T-cell (primary cell): ENCODE results near the gene PIP5K1B. TPM values are rescaled to one million over a fixed set of nuclear protein-coding genes. Genes with fewer than 3 reads are reported as not detected.

Experiments
- ATAC-seq, 4 experiments: fragments of 200-7000 bp in 3 of 4; fragments of 150-1000 bp in 1 of 4; cut with Tn5 transposase; replicated peaks in 1 of 4; 1 replicate in 3 of 4; 2 replicates in 1 of 4; pipeline ENCODE4 v1.10.0; 2021; ENCODE audit warnings: moderate library complexity in 3 of 4, mild to moderate bottlenecking in 2 of 4, moderate number of reproducible peaks in 1 of 4
- CTCF ChIA-PET, 2 donors: fragments of 300-600 bp; sonication (Branson Sonifier 250); formaldehyde crosslinking; loops; one replicate each; lab custom pipeline; 2022; ENCODE audit warnings: antibody characterized with exemption in 2 of 2; lab: Charles Lee
- POLR2A ChIA-PET, 2 donors: fragments of 300-600 bp; sonication (Branson Sonifier 250); formaldehyde crosslinking; loops; one replicate each; lab custom pipeline; 2022; ENCODE audit warnings: antibody characterized with exemption in 2 of 2; lab: Charles Lee
- DNase-seq, 35 experiments: peaks; one replicate each; pipeline versions ENCODE4 v3.0.0 to v3.0.0-alpha.2; 2013 to 2023
- H3K27ac ChIP-seq: one replicate; pipeline ENCODE4 v1.5.1; 2013; ENCODE audit warnings: low read length
- H3K27me3 ChIP-seq, 2 experiments: replicated peaks in 1 of 2; 1 replicate in 1 of 2; 2 replicates in 1 of 2; pipeline versions ENCODE4 v1.6.1 to v1.7.0; 2013; ENCODE audit warnings: low read length in 1 of 2, mixed read lengths in 1 of 2; ENCODE audit not compliant: control insufficient read depth in 2 of 2, insufficient read depth in 2 of 2; ENCODE audit errors: extremely low read depth in 1 of 2
- H3K36me3 ChIP-seq, 2 donors: 1 replicate in 1 of 2; 2 replicates in 1 of 2; pipeline versions ENCODE4 v1.6.1 to v1.7.0; 2013; ENCODE audit warnings: low read length in 1 of 2; ENCODE audit not compliant: control insufficient read depth in 2 of 2, insufficient read depth in 1 of 2; ENCODE audit errors: extremely low read depth in 1 of 2
- H3K4me1 ChIP-seq, 2 experiments: 1 replicate in 1 of 2; 2 replicates in 1 of 2; pipeline versions ENCODE4 v1.6.1 to v1.7.0; 2013; ENCODE audit warnings: low read length in 2 of 2, mixed read lengths in 1 of 2; ENCODE audit not compliant: insufficient read depth in 2 of 2, control insufficient read depth in 1 of 2; ENCODE audit errors: extremely low read depth in 1 of 2
- H3K4me3 ChIP-seq, 2 donors: 1 replicate in 1 of 2; 2 replicates in 1 of 2; pipeline versions ENCODE4 v1.5.1 to v1.7.0; 2013; ENCODE audit warnings: mild to moderate bottlenecking in 2 of 2, low read length in 1 of 2, moderate library complexity in 1 of 2; ENCODE audit not compliant: control insufficient read depth in 1 of 2; ENCODE audit errors: extremely low read depth in 1 of 2
- H3K9me3 ChIP-seq: 2 replicates; pipeline ENCODE4 v1.7.0; 2013
- H3K27ac Mint-ChIP-seq, 2 donors: one replicate each; pipeline ENCODE4 v1.8.0; 2020 to 2021; ENCODE audit warnings: mild to moderate bottlenecking in 2 of 2, mixed read lengths in 2 of 2
- H3K27me3 Mint-ChIP-seq, 2 donors: one replicate each; pipeline ENCODE4 v1.8.0; 2021 to 2022; ENCODE audit warnings: mixed read lengths in 2 of 2
- H3K36me3 Mint-ChIP-seq: one replicate; pipeline ENCODE4 v1.8.0; 2021; ENCODE audit warnings: mixed read lengths
- H3K4me1 Mint-ChIP-seq, 3 donors: one replicate each; pipeline ENCODE4 v1.8.0; 2020 to 2022; ENCODE audit warnings: mixed read lengths in 3 of 3, mild to moderate bottlenecking in 1 of 3
- H3K4me3 Mint-ChIP-seq, 3 donors: one replicate each; pipeline ENCODE4 v1.8.0; 2020 to 2022; ENCODE audit warnings: mild to moderate bottlenecking in 3 of 3, mixed read lengths in 3 of 3, moderate library complexity in 3 of 3
- H3K9me3 Mint-ChIP-seq, 3 donors: one replicate each; pipeline ENCODE4 v1.8.0; 2020 to 2022; ENCODE audit warnings: mixed read lengths in 3 of 3
- WGBS: methylation state at CpG from one replicate; pipeline ENCODE4 v1.1.5; 2013; ENCODE audit warnings: missing lambda C conversion rate; ENCODE audit not compliant: insufficient coverage; 5-methylcytosine and 5-hydroxymethylcytosine counted together
- total RNA-seq, 35 experiments: library from RNA in 6 of 35; stranded (reverse) in 6 of 35; fragments of 120-200 nt in 1 of 35; gene quantifications; one replicate each; pipeline versions ENCODE4 v1.2.1 to v1.2.4 and lab custom pipeline; 2013 to 2026

The PIP5K1B gene
- total RNA-seq, 5 donors from 2014 or later (not counting 1 experiment from before 2014, with no cell fraction given), result 0.29 to 1.8 (median 0.95) TPM

DNA sequence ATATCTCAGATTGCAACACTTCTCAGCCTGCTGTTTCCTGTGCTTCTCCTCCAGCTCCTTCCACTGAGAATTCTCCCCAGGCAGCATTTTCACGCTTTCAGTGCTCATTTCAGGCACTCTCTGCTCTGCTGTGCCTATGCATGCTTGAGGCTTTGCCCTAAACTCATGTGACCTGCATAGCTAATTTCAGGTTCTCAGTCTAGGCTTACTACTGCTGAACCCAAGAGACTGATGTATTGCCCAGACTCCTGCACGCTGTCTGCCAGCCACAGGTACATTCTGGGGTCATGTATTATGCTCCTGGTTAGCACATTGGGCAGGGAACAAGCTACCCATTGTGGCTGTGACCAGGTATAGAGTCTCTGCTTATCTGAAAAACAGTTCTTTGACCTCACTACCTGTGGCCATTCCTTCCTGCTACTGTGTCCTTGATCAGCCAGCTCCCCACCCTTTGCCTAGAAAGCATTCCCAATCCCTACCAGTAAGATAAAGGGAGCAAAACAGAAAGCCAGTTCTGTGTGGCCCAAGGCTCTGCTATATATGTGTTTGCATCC is 34.7 kb downstream of the PIP5K1B start:
- Mint-ChIP-seq H3K36me3 (no peaks in the 10 kb centered on the region), H3K27me3 (peaks cover 11 to 30% of the 10 kb centered on the region in 2 donors), H3K4me1 (no peaks in the 10 kb centered on the region), H3K4me3 (no peak overlapping the region), H3K9me3 (no peaks in the 10 kb centered on the region), H3K27ac (no peak overlapping the region)
- Histone ChIP-seq H3K4me3 (no peak overlapping the region), H3K27me3 (peaks cover 0 to 6% of the 10 kb centered on the region in 2 experiments), H3K9me3 (no peaks in the 10 kb centered on the region), H3K36me3 (no peaks in the 10 kb centered on the region), H3K4me1 (no peaks in the 10 kb centered on the region), H3K27ac (no peak overlapping the region)
- DNase-seq (no peak), ATAC-seq (no peak)
- CTCF ChIA-PET, result interaction anchor here in 1 of 2 donors (0.5 kb wide), 1 partner anchor 47 kb away, joined by 6 read pairs; no protein-coding TSS in a partner anchor
- POLR2A ChIA-PET, result no interaction called here
- 54% methylated on average over 2 of the region's 2 CpGs for WGBS

- ATAC-seq, result no peak
Observed at GRCh38 chr9:68740561-68740960, 35.5 kb downstream of the PIP5K1B start.

DNA sequence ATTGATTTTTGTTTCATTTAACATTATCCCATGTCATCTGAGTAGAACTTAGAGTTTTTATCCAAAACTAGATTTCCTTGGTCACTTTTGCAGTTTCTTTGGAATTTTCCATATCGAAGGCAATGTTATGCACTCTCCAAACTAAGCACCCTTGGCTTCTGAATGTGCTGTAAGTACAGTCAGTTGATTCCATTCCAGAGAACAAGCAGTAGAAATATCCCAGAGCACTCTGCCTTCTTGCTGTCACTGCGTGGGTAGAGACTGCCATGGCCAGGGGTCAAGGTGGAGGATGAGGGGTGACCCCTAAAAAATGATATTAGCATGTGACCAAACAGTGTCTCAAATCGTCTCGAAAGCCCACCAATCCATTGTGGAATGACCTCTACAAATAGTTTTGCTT is 36.2 kb downstream of the PIP5K1B start:
- Mint-ChIP-seq H3K9me3 (no peaks in the 10 kb centered on the region), H3K4me1 (no peaks in the 10 kb centered on the region), H3K27ac (no peak overlapping the region), H3K4me3 (no peak overlapping the region), H3K36me3 (no peaks in the 10 kb centered on the region), H3K27me3 (peaks cover 9 to 22% of the 10 kb centered on the region in 2 donors)
- POLR2A ChIA-PET, result no interaction called here
- 86% methylated on average over 2 of the region's 4 CpGs for WGBS
- Histone ChIP-seq H3K4me3 (no peak overlapping the region), H3K27ac (no peak overlapping the region), H3K36me3 (no peaks in the 10 kb centered on the region), H3K9me3 (no peaks in the 10 kb centered on the region), H3K27me3 (no peaks in the 10 kb centered on the region), H3K4me1 (no peaks in the 10 kb centered on the region)
- DNase-seq, result no peak
- CTCF ChIA-PET, result no interaction called here
- ATAC-seq, result no peak

More at GRCh38 chr9:68740561-68740960, 35.5 kb downstream of the PIP5K1B start:
- Histone ChIP-seq H3K36me3 (no peaks in the 10 kb centered on the region), H3K27me3 (peaks cover 0 to 4% of the 10 kb centered on the region in 2 experiments), H3K4me3 (no peak overlapping the region), H3K4me1 (no peaks in the 10 kb centered on the region), H3K27ac (no peak overlapping the region), H3K9me3 (no peaks in the 10 kb centered on the region)
- whole genome bisulfite sequencing, result 94% methylated on average over 2 of the region's 4 CpGs
- Mint-ChIP-seq H3K4me3 (no peak overlapping the region), H3K4me1 (no peaks in the 10 kb centered on the region), H3K9me3 (no peaks in the 10 kb centered on the region), H3K36me3 (no peaks in the 10 kb centered on the region), H3K27ac (no peak overlapping the region), H3K27me3 (peaks cover 9 to 27% of the 10 kb centered on the region in 2 donors)
- POLR2A ChIA-PET, result interaction anchor here in 1 of 2 donors (0.6 kb wide), 1 partner anchor 74 kb away, joined by 4 read pairs; no protein-coding TSS in a partner anchor
- DNase-seq, result no peak
- CTCF ChIA-PET, result interaction anchor here in 1 of 2 donors (0.5 to 0.6 kb wide), 2 partner anchors 46 to 264 kb away, joined by 4 to 6 read pairs; no protein-coding TSS in a partner anchor

DNA sequence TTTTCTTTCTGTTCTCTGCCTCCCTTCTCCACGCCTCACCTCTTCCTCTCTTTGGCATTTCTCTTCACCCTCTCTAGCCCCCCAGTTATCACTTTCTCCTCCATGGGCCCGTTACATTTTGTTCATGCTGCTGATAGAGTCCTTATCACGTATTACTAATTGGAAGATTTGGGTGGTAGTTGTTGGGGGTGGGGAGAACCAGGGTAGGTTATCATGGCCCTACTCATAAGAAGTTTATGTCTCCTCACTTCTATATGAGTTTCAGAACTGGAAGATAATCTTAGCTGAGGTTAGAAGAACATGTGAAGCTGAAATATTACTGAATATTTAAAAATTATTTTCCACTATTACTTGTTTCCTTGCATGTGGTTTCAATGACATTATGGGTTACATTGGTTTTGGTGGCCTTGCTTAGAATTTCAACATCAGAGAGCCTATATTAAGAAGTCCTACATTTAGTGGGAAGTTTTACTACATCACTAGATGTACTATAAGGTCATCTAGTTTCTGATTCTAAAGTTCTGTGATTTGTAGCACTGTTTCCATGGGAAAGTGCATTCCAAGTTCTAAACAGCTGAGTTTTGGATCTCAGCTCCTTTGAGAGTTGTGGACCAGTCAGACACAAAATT is 36.8 kb downstream of the PIP5K1B start:
- H3K27me3 ChIP-seq, result peaks cover 0 to 3% of the 10 kb centered on the region in 2 experiments
- ChIA-PET CTCF (no interaction called here), POLR2A (interaction anchor here in 1 of 2 donors (0.6 kb wide), 1 partner anchor 189 kb away, joined by 3 read pairs; no protein-coding TSS in a partner anchor)
- Mint-ChIP-seq H3K9me3 (no peaks in the 10 kb centered on the region), H3K4me1 (no peaks in the 10 kb centered on the region), H3K27me3 (peaks cover 6 to 17% of the 10 kb centered on the region in 2 donors), H3K4me3 (no peak overlapping the region), H3K27ac (no peak overlapping the region), H3K36me3 (no peaks in the 10 kb centered on the region)
- no peaks in the 10 kb centered on the region for H3K36me3 ChIP-seq
- H3K4me1 ChIP-seq, result no peaks in the 10 kb centered on the region
- H3K27ac ChIP-seq, result no peak overlapping the region
- no peak for ATAC-seq
- no peak overlapping the region for H3K4me3 ChIP-seq
- no CpG with 5 or more reads among the region's 3 CpGs for WGBS
- no peak for DNase-seq
- H3K9me3 ChIP-seq, result no peaks in the 10 kb centered on the region

GRCh38 chr9:68742333-68742730 is 37.3 kb downstream of the PIP5K1B start:
- ChIA-PET POLR2A (interaction anchor here in 1 of 2 donors (0.6 to 0.7 kb wide), 2 partner anchors 190 to 323 kb away, joined by 3 to 9 read pairs; no protein-coding TSS in a partner anchor), CTCF (no interaction called here)
- Mint-ChIP-seq H3K36me3 (no peaks in the 10 kb centered on the region), H3K4me3 (no peak overlapping the region), H3K4me1 (no peaks in the 10 kb centered on the region), H3K27ac (no peak overlapping the region), H3K9me3 (no peaks in the 10 kb centered on the region), H3K27me3 (peaks cover 4 to 13% of the 10 kb centered on the region in 2 donors)
- no peaks in the 10 kb centered on the region for H3K4me1 ChIP-seq
- no peak for DNase-seq
- peaks cover 0 to 4% of the 10 kb centered on the region in 2 experiments for H3K27me3 ChIP-seq
- no peaks in the 10 kb centered on the region for H3K36me3 ChIP-seq
- 100% methylated on average over 1 of the region's 2 CpGs for WGBS
- no peak overlapping the region for H3K4me3 ChIP-seq
- no peak overlapping the region for H3K27ac ChIP-seq
- ATAC-seq, result no peak
- H3K9me3 ChIP-seq, result no peaks in the 10 kb centered on the region

DNA sequence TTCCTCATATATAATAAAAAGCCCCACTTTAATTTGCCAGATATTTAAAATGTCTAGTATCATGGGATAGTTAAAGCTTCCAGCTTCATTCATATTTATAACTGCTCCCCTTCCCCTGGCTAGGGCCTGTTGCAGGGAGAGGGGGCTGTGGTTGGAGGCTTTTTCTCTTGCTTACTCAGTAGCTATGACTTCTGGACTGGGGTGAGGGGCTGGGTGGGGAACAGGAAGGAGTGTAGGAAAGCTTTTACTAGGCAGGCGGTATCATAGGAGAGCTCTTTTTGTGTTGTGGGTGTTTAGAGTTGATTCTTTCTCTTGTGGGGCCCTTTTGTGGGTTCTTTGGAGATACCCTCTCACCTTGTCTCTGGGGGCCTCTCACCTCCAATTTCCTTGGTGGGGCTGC is 39.4 kb downstream of the PIP5K1B start:
- no peaks in the 10 kb centered on the region for H3K4me1 ChIP-seq
- POLR2A ChIA-PET, result interaction anchor here in 1 of 2 donors (0.5 kb wide), 1 partner anchor 175 kb away, joined by 3 read pairs; no protein-coding TSS in a partner anchor
- no peak for ATAC-seq
- peaks cover 0 to 4% of the 10 kb centered on the region in 2 experiments for H3K27me3 ChIP-seq
- 17% methylated on average over 1 of the region's 1 CpG for WGBS
- CTCF ChIA-PET, result interaction anchor here (0.6 kb wide), 2 partner anchors 22 to 159 kb away, joined by 3 to 6 read pairs; no protein-coding TSS in a partner anchor
- DNase-seq, result no peak
- no peak overlapping the region for H3K27ac ChIP-seq
- H3K27ac Mint-ChIP-seq, result no peak overlapping the region
- H3K36me3 ChIP-seq, result no peaks in the 10 kb centered on the region
- no peak overlapping the region for H3K4me3 ChIP-seq
- H3K4me3 Mint-ChIP-seq, result no peak overlapping the region
- no peaks in the 10 kb centered on the region for H3K36me3 Mint-ChIP-seq
- H3K27me3 Mint-ChIP-seq, result peaks cover 0 to 8% of the 10 kb centered on the region in 2 donors
- no peaks in the 10 kb centered on the region for H3K9me3 ChIP-seq
- no peaks in the 10 kb centered on the region for H3K9me3 Mint-ChIP-seq
- H3K4me1 Mint-ChIP-seq, result no peaks in the 10 kb centered on the region
